RWPE2 (cell line): ENCODE results near the gene CAPN2.

Experiments used
- ATAC-seq: fragments of 200-7000 bp; cut with Tn5 transposase; 3 replicates; pipeline ENCODE4 v1.9.1; 2021; ENCODE audit warnings: low read depth
- DNase-seq: peaks from one replicate; pipeline ENCODE4 v3.0.0-alpha.2; 2020; ENCODE audit warnings: low spot score
- H3K27ac ChIP-seq: fragments of 450-650 bp; 2 replicates; pipeline ENCODE4 v1.5.1; 2017; ENCODE audit warnings: mild to moderate bottlenecking; ENCODE audit not compliant: poor library complexity, severe bottlenecking
- H3K27me3 ChIP-seq: fragments of 250-450 bp; sonication (Bioruptor Pico); 2 replicates; pipeline ENCODE4 v1.5.1; 2021; ENCODE audit warnings: mild to moderate bottlenecking, moderate library complexity; ENCODE audit not compliant: insufficient read depth, poor library complexity, severe bottlenecking
- H3K36me3 ChIP-seq: fragments of 250-450 bp; sonication (Bioruptor Pico); 2 replicates; pipeline ENCODE4 v1.5.1; 2020; ENCODE audit warnings: low read depth, mild to moderate bottlenecking, moderate library complexity
- H3K4me1 ChIP-seq: fragments of 250-450 bp; sonication (Bioruptor Pico); 2 replicates; pipeline ENCODE4 v1.5.1; 2021; ENCODE audit warnings: mild to moderate bottlenecking, moderate library complexity; ENCODE audit not compliant: insufficient read depth, poor library complexity, severe bottlenecking
- H3K4me3 ChIP-seq: fragments of 250-450 bp; sonication (Bioruptor Pico); 2 replicates; pipeline ENCODE4 v1.5.1; 2021; ENCODE audit warnings: mild to moderate bottlenecking, moderate library complexity; ENCODE audit not compliant: severe bottlenecking
- H3K9me3 ChIP-seq: fragments of 250-450 bp; sonication (Bioruptor Pico); 2 replicates; pipeline ENCODE4 v1.5.1; 2021; ENCODE audit warnings: mild to moderate bottlenecking, moderate library complexity; ENCODE audit not compliant: severe bottlenecking
- CTCF ChIP-seq: fragments of 450-650 bp; IDR thresholded peaks from one replicate; pipeline ENCODE4 v1.5.1; 2017; ENCODE audit warnings: mild to moderate bottlenecking, moderate library complexity; ENCODE audit not compliant: poor library complexity, severe bottlenecking

Gene CAPN2

GRCh38 chr1:223707256-223708000, 4.9 kb upstream of the CAPN2 start:
- H3K36me3 ChIP-seq = no peaks in the 10 kb centered on the region
- TF ChIP-seq CTCF = no peak

GRCh38 chr1:223708001-223708359, 4.4 kb upstream of the CAPN2 start:
- Histone ChIP-seq H3K27ac (peak overlapping the region; percentile 97), H3K4me3 (no peak overlapping the region), H3K36me3 (no peaks in the 10 kb centered on the region), H3K9me3 (no peaks in the 10 kb centered on the region), H3K4me1 (peaks cover 43% of the 10 kb centered on the region), H3K27me3 (no peaks in the 10 kb centered on the region)
- DNase-seq (no peak), ATAC-seq (no peak)
- TF ChIP-seq CTCF = no peak

More at GRCh38 chr1:223707256-223708000, 4.9 kb upstream of the CAPN2 start:
- H3K4me3 ChIP-seq = no peak overlapping the region
- H3K4me1 ChIP-seq = peaks cover 49% of the 10 kb centered on the region
- peak overlapping the region; percentile 97 for H3K27ac ChIP-seq
- no peaks in the 10 kb centered on the region for H3K27me3 ChIP-seq
- DNase-seq (peak; percentile 76), ATAC-seq (peak; percentile 74)
- no peaks in the 10 kb centered on the region for H3K9me3 ChIP-seq

GRCh38 chr1:223708651-223709268, 3.6 kb upstream of the CAPN2 start:
- no peak for DNase-seq
- Histone ChIP-seq H3K27me3 (no peaks in the 10 kb centered on the region), H3K27ac (peak overlapping the region; percentile 97), H3K9me3 (no peaks in the 10 kb centered on the region), H3K36me3 (peaks cover under 1% of the 10 kb centered on the region; the same call in 1 of the 2 replicates), H3K4me1 (peaks cover 41% of the 10 kb centered on the region), H3K4me3 (no peak overlapping the region)
- no peak for TF ChIP-seq CTCF
- no peak for ATAC-seq

GRCh38 chr1:223709598-223709997, 2.7 kb upstream of the CAPN2 start:
- H3K9me3 ChIP-seq = no peaks in the 10 kb centered on the region
- H3K27ac ChIP-seq = peak overlapping the region; percentile 97
- DNase-seq = no peak
- peaks cover 41% of the 10 kb centered on the region for H3K4me1 ChIP-seq
- no peaks in the 10 kb centered on the region for H3K27me3 ChIP-seq
- TF ChIP-seq CTCF = peak; percentile 15
- no peak overlapping the region for H3K4me3 ChIP-seq
- peaks cover 6% of the 10 kb centered on the region for H3K36me3 ChIP-seq
- no peak for ATAC-seq
